Stimulated activated CD4-positive, alpha-beta T cell treated with anti-CD3 and anti-CD28 coated beads, Interleukin-1b, Interleukin-23, amount 100 ng/mL, for 4 hours (primary cell): ENCODE measurements around the gene PML.

Source experiments
- DNase-seq, 2 donors: peaks; one replicate each; pipeline ENCODE4 v3.0.0-alpha.2; 2020; ENCODE audit warnings: low read depth in 2 of 2

PML gene

DNA sequence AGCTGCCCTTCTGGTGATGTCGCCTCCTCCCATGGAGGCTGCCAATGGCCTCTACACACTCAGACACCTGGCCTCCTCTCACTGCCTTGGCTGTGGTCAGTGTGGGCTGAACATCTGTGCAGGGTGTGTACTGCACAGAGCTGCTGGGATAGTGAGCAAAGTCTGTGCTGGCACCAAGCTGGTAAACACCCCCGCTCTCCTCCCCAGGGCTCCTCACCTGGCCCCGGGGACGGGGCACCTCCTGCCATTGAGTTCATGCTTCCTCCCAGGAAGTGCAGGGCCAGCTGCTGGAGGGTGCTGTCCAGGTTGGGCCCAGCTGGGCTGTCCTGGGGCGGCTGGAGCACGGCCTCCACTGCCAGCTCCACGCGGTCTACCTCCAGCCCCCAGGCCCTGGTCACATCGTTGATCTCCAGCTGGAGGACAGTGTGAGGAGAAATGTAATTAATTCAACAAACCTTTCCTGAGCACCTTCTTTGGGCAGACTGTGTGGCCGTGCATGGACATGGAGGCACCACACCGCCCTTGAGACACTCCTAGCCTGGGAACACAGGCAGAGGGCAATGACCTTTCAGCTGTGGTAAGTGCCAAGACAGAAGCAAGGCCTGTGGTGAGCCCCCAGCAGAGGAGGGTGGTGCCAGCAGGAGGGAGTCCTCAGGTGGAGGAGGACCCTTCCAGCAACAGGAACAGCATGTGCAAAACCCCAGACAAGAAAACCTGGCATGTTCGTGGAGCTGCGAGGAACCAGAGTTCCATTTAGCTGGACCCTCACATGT is 9.2 kb upstream of the PML start:
- no peak for DNase-seq

- no peak for DNase-seq
Measured at GRCh38 chr15:73986055-73986775, 8.3 kb upstream of the PML start.

GRCh38 chr15:73986776-73987056 is 7.8 kb upstream of the PML start:
- DNase-seq: no peak

DNA sequence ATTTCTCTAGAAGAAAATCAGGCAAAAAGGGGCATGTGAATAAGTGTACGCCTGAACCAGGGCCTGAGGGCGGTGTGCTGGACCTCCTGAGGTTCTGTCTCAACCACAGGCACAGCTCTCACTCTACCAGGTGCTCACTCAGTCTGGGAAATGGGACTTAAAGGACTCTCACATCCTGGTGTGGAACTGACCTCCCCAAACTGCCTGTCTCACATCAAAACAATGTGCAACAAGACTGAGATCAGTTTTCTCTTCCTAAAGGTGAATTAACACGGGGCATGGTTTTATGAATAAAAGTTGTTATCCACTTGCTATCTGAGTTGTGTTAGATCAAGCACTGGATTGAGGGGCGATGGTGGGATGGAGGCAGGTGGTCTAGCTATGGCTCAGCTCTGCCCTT is 7.3 kb upstream of the PML start:
- no peak for DNase-seq

DNA sequence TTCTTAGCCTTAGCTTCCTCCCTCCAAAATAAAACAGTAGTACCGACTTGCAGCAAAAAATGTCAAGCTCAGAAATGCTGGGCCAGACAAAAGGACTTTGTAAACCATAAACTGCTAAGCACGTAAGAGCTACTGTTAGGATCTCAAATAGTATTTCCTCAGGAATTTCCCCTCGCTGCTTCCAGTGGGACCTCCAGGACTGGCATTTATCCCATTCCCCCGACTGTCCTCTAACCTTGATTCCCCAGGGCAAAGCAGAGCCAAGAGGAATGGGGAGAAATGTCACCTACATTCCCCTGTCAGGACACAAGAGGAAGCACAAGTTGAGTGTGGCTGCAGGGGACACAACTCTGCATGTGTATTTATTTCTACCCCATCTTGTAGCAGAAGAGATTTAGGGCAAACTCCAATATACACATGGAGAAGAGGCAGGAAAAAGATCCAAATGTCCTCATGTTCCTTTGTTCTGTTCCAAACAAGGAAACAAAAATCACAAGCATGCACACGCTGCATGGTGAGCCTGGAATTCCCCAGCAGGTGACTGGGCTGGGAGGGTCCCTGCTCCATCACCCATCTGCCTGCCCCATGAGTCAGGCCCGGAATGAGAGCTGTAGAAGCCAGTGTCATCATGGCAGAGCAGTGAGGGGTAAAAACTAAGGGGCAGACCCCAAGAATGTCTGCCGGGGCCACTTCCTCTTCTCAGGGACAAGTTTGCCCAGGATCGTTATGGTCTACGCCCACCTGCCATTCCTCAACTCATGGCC is 6.7 kb upstream of the PML start:
- no peak for DNase-seq

DNA sequence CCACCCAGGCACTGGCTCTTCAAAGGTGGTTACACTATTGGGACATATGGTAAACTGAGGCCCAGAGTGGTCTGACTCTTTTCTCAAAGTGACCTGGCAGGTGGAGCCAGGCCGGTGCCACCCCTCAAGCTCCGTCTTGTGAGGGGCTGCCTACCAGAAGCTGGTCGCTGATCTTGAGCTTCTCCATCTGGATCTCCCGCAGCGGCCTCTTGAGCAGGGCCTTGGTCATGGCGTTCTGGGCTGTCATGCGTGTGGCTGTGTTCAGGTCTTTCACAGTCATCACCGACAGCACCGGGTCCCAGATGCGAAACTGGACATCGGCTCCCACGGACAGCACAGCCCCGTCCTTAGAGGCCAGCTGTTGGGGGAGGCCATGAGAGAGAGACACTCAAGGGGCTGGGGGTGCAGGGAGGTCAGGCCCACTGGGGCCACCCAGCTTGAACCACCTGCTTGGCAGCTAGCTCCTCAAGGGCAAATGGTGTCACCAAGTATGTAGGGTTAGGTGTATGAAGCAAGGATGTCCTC is 6.0 kb upstream of the PML start:
- no peak for DNase-seq

DNA sequence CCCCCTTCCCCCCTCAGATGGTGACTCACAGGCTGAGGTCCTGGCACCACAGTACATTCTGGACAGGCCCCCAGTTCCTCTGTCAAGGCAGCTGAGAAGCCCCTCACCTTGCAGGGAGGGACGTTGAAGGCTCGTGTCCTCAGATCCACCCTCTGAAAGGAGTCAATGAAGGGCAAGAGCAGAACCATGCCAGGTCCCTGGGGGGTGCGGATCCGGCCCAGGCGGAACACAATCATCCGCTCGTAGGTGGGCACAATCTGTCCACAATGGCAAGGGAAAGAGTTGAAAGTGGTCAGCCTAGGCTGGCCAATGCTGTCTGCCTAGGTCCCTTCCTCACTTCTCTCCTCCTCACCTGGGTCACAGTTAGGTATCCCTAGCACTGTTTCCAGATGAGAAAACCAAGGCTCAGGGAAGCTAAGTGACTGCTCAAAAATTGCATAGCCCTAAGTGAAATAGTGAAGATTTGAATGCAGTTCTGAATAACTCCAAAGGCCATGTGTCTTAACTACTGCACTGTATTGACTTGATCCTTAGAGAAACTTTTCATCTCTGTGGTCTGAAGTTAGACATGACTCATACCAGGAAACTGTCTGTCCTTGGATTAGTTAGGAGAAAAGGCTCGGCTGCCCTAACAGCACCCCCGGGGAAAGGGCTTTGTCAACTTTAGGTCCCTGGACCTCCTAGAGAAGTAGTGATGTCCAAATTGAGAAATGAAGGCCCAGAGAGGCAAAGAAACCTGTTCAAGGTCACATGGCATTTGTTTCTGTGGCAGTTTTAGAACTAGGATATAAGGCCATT is 5.3 kb upstream of the PML start:
- no peak for DNase-seq

DNA sequence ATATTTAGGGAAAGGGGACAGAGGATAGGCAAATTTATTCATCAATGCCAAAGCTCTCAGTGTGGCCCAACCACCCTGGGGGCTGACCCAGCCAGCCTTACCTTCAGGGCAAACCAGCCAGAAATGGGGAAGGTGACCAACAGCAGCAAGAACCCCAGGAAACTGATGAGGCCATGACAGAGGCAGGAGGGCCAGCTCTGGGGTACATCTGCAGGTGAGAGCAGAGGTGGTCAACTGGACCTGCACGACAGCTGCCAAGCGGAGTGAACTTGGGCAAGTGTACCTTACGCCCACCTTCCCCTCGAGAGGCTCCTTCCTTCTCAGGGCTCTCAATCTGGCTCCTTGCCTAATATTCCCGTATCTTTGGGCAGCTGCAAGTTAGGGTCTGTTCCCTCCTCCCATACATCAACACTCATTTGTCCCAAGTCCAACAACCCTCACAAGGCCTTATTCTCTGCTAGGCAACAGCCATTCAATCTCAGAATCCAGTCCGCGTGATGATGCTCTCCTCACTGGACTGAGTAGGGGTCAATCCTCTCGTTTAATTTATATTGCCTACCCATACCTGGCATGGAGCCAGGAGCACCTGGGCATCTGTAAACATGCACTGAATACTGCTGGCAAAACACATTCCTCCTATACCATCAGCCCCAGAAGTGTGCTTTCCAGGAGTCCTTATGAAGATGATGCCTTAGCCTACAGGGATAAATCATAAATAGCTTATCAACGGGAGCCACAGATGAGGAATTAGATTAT is 4.1 kb upstream of the PML start:
- DNase-seq: no peak

DNA sequence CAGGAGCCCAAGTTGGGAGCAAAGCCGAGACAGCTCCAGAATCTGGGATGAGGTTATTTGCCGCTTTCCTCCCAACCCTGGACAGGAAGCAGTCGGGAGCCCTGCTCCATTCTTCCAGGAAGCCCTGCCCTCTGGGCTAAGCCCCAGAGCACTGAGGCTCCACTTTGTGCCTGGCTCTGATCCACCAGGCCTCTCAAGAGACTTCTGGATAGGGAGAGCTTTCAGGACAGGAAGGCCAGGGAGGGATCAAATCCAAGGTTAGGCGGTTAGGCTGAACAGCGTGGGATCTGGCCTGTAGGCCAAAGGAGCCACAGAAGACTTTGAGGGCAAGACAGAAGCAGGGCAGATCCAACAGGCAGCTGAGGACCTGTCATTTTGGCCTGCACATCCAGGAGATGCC is 3.3 kb upstream of the PML start:
- no peak for DNase-seq

DNA sequence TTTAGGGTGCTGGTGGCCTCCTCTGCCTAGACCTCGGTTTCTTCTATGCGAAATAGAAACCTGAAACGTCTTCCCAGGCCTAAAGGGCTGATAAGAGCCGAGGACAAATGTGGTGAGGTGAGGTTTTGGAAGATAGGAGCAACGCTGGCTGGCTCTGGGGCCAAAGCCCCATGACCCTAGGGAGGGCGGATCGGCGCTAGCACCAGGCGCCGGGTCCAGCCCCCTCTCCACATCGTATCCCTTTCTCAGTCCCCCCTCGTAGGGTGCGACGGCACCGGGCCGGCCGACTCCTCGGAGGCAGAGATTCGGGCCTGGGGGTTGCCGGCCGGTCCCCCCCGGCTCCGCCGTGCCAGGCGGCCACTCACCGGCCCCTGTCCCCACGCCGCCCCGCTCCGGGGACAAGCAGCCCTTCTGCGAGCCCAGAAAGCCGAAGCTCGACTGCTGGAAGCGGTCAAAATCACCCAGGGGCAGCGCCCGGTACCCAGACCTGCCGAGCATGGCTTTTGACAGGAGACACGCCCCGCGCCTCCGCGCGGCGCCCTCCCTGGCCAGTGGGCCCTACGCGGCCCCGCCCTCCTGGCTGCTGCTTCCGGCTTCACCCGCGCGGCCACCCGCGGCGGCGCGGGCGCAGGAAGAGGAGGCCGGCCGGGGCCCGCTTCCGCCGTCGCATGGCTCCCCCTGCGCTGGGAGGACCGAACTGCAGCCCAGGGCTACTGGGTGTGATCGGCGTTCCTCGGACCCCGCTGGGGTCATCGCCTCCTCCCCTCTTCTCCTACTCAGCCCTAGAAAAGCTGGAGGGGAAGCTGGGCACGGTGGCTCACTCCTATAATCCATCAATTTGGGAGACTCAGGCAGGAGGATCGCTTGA is 2.6 kb upstream of the PML start, which contains the start of gene STOML1:
Gene STOML1, minus strand, starts transcription at position 570 of the 868 bp plus-strand sequence. Its CDS starts 72 bp downstream, at position 498.
- peak; percentile 93 to 98 for DNase-seq

- DNase-seq: no peak
Measured at GRCh38 chr15:73992594-73992898, 2.0 kb upstream of the PML start.

DNA sequence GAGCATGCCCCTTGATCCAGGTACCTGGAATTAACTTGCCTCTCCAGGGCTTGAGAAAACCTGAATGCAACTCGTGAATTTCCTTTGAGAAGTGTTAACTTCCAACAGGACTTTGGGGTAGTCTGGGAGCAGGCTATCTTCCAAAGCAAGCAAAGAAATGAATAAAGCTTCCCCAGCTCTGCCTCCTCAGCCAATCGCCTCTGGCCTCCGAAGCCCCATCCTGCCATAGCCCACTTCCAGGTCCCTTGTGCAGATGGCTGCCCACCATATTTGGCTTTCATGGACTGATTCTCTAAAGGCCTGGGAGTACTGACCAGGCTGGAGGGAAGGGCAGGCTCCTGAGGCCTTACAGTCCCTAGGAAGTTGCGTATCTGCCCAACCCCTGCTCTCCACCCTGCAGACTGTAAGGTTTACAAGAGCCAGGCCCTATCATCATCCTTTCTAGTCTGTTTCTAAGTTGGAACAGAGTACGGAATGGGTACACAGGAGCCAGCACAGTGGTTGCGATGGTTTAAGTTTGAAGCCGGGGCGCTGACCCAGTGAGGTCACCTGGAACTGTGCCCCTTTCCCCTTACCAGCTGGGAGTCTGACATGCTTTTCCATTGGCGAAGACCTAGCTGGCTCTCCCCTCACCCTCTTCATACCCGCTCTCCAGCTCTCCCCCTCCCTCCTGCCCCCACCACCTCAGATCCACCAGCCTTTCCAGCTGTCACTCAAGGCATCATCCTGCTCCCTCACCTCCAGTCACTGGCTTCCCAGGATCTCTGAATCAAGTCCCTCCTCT is 1.1 kb upstream of the PML start:
- no peak for DNase-seq

DNA sequence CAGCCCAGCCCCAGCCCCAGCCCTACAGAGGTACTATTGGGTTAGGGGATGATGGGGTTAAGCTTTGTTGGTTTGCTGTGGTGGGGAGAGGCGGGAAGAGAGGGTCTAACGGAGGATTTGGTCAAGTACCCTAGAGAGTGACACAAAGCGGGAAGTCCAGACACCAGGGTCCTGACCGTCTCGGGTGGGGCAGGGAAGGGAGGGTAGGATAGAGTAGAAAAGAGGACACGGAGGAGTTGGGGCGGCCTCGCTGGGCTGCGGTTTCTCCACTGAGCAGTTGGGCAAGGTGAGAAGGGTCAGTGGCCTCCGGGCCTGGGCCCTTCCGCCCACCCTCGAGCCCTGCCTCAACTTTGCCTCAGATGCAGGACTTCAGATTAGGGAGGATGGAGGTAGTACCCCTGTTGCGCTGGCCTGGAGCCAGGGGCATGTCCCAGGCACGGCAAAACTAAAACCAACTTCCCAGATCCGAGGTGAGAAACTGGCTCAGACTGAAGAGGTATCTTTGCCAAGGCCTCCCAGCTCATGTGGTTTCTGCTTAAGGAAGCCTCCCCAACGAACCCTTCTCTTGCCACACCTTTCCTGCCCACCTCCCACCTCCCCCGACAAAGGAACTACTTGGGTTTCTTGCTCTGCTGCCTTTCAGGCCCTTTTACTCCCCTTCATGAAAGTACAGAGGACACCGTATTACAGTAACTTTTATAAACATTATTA is 551 bp downstream of the PML start:
- DNase-seq: no peak

DNA sequence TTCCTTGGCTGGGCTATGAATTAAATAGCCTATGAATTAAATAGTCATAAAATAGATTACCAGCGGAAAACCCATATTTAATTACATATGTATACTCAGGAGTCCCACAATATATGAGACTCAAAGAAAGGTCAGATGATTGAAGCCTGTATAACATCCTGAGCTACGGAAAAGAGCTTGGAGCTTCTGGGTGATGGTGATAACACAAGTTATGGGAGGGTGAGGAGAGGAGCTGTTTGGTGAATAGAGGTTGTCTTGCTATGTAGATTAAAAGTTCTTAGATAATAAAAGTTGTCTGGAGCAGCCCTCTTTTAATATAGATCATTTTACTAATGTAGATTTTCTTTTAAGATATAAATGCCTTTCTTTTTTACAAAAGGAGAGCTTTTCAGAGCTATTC is 1.8 kb downstream of the PML start:
- no peak for DNase-seq

- DNase-seq: no peak
Measured at GRCh38 chr15:73996939-73997338, 2.4 kb downstream of the PML start.

GRCh38 chr15:73997986-73998385 is 3.5 kb downstream of the PML start:
- DNase-seq: no peak

DNA sequence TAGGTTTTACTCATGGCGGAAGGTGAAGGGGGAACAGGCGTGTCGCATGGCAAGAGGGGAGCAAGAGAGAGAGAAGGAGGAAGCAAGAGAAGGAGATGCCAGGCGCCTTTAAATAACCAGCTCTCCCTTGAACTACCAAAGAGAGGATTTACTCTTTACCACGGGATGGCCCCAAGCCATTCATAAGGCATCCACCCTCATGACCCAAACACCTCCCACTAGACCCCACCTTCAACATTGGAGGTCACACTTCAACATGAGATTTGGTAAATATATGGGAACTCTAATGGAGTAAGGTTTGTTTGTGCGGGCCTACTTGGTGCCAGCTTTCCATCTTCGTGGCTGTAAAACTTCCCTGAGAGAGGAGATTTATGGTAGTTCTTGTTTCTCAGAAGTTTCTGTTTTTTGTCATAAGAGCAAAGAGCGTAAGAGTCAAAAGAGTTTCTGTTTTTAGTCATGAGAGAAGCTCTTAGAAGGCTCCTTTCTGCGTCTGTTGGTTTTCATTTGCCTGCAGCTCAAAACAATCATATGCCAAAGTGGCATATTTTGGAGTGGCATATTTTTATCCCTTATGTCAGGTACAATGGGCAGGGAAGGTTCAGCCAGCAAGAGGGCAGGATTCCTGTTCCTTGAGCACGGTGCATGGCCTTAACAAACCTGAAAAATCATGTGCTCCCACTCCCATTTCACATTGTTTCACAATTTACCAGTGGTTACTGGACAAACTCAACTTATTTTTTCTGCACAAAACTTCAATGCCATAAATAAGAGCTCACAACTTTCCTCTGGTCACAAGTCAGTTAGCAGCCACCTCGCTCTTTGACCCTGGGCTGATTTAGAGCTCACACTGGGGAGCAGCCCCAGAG is 12.5 kb downstream of the PML start:
- no peak for DNase-seq
